Activated T-helper 9 cell treated with anti-CD3 and anti-CD28 coated beads, Interleukin-2, amount 50 U/mL, for 16 hours (primary cell): Measurements from ENCODE around the gene TUBB8B.
"Not testable (repeated sequence)": the region's sequence is repeated elsewhere in the genome, so short reads cannot be mapped to it uniquely, and the experiment has no call there.

Source experiments
- DNase-seq: peaks from one replicate; pipeline ENCODE4 v3.0.0-alpha.2; 2020; ENCODE audit warnings: low read depth

Gene TUBB8B

GRCh38 chr18:49176-49665 is at the start of gene TUBB8B:
Gene TUBB8B, minus strand, starts transcription at chr18:49615. Its CDS starts 58 bp downstream, at chr18:49557.
- DNase-seq, result not testable (repeated sequence)

GRCh38 chr18:97252-97914 is 48.0 kb upstream of the TUBB8B start:
- not testable (repeated sequence) for DNase-seq

- not testable (repeated sequence) for DNase-seq
These were observed 47.3 kb upstream of the TUBB8B start for GRCh38 chr18:96767-97131.

GRCh38 chr18:96101-96766 is 46.8 kb upstream of the TUBB8B start:
- DNase-seq, result not testable (repeated sequence)

- DNase-seq, result not testable (repeated sequence)
These were observed 46.2 kb upstream of the TUBB8B start for GRCh38 chr18:95580-95979.

GRCh38 chr18:93897-94408 is 44.5 kb upstream of the TUBB8B start:
- DNase-seq, result not testable (repeated sequence)

GRCh38 chr18:91561-91960 is 42.1 kb upstream of the TUBB8B start:
- not testable (repeated sequence) for DNase-seq

- DNase-seq, result not testable (repeated sequence)
These were observed 41.2 kb upstream of the TUBB8B start for GRCh38 chr18:90396-91193.

GRCh38 chr18:89124-89523 is 39.7 kb upstream of the TUBB8B start:
- not testable (repeated sequence) for DNase-seq

GRCh38 chr18:84801-85200 is 35.4 kb upstream of the TUBB8B start:
- DNase-seq, result not testable (repeated sequence)

- DNase-seq, result not testable (repeated sequence)
These were observed 33.3 kb upstream of the TUBB8B start for GRCh38 chr18:82626-83209.

GRCh38 chr18:80881-81280 is 31.5 kb upstream of the TUBB8B start:
- not testable (repeated sequence) for DNase-seq

GRCh38 chr18:80202-80601 is 30.8 kb upstream of the TUBB8B start:
- not testable (repeated sequence) for DNase-seq

GRCh38 chr18:75525-76160 is 26.2 kb upstream of the TUBB8B start:
- not testable (repeated sequence) for DNase-seq

GRCh38 chr18:73181-73777 is 23.9 kb upstream of the TUBB8B start:
- DNase-seq, result not testable (repeated sequence)

GRCh38 chr18:67701-68100 is 18.3 kb upstream of the TUBB8B start:
- not testable (repeated sequence) for DNase-seq

- not testable (repeated sequence) for DNase-seq
These were observed 14.9 kb upstream of the TUBB8B start for GRCh38 chr18:64279-64678.

GRCh38 chr18:63656-64055 is 14.2 kb upstream of the TUBB8B start:
- DNase-seq, result not testable (repeated sequence)

GRCh38 chr18:54388-54787 is 5.0 kb upstream of the TUBB8B start:
- not testable (repeated sequence) for DNase-seq

- DNase-seq, result not testable (repeated sequence)
These were observed 719 bp downstream of the TUBB8B start for GRCh38 chr18:48696-49095.

GRCh38 chr18:13177-13576 is 36.2 kb downstream of the TUBB8B start:
- not testable (repeated sequence) for DNase-seq
